GM15510 (cell line): Measurements from ENCODE around the gene HMGN3.

Experiments used
- POLR2A ChIP-seq: IDR thresholded peaks from 3 replicates; pipeline ENCODE4 v1.6.1; 2011; ENCODE audit warnings: borderline replicate concordance; ENCODE audit not compliant: insufficient read length; ENCODE audit errors: extremely low read depth

The HMGN3 gene

DNA sequence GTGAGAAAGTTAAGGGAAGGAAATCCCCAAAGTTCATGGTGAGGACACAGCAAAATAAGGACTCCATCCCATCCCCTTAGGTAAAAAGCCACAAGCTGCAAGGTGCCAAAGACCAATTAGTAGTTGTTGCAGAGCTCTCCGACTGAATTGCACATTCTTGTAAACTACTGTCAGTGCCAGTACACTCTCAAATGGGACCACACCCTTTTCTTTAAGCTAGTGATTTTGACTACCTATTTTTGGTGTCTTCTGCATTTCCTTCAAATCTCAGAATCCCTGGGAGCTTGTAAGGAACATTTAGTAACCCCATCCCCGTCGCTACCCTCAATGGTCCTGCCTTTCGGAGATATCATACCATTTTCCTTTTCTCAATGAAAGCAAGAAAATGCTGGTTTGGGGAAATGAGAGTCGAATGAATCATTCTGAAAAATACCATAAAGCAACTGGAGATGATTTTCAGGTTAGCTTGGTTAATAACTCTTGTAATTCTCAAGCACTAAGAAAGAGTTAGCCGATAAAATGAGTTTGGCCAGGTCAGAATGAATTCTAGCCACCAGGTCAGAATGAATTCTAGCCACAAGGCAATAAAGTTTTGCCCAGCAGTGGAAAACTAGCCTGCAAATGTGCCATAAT lies 5.2 kb upstream of the HMGN3 start:
- no peak for TF ChIP-seq POLR2A

DNA sequence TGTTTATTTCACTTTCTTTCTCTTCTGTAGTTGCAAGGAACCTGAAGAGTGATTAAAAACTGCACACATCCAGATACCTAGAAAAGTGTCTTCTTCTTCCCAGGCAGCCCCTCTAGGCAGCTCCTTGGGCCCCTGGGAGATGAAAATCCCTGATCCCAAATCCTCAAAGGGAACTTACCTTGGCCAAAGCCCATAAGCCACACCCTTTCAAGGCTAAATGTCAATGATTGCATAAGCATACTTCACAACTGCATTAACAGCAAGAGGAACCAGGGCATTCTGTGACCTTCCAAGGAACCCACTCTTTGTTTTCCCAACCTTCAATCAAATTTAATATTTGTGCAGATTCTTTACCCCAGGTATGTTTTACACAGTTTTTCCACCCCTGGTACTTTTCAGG lies 4.4 kb upstream of the HMGN3 start:
- no peak for TF ChIP-seq POLR2A

DNA sequence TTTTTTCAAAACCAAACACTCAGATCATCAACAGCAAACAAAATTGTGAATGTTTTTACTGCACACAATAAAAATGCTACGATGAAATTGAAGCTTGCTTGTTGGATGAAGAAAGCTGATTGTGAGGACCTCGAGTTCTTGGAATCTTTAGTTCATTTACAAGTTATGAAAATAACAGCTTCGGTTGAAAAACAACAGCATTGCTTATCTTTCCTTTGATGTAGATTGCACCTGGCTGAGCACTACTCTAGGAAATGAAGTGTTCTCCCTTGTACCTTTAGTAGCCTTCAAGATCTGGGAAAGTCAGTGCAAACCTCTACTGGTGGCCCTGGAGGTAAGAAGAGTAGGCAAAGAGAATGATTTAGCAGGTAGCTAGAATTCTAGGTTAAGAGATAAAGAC lies 2.2 kb upstream of the HMGN3 start:
- TF ChIP-seq POLR2A, result no peak

DNA sequence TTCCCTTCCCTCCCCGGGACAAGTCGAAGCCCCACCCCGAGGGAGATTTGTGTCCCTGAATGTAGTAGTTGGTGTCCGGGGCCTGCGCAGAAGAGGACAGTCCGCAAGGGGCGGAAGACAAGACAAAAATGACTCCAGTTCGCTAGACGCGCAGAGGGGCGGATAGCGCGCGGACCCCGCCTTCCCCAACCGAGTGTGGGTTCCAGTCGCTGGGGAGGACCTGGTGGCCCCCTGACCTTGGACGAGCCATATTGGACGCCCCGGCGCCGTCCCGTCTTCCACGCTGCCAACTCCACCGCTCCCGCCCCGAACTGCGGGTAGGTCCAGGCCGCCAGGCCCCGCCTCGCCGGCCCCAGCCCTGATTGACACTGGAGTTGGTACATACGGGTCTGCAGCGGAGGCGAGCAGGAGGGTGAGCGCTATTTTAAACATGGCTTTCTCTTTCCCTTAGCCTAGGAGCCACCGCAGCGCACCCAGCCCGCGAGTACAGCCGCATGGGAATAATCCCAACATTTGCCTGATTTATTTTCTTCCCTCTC lies 802 bp downstream of the HMGN3 start:
- peak; percentile 71 for TF ChIP-seq POLR2A

DNA sequence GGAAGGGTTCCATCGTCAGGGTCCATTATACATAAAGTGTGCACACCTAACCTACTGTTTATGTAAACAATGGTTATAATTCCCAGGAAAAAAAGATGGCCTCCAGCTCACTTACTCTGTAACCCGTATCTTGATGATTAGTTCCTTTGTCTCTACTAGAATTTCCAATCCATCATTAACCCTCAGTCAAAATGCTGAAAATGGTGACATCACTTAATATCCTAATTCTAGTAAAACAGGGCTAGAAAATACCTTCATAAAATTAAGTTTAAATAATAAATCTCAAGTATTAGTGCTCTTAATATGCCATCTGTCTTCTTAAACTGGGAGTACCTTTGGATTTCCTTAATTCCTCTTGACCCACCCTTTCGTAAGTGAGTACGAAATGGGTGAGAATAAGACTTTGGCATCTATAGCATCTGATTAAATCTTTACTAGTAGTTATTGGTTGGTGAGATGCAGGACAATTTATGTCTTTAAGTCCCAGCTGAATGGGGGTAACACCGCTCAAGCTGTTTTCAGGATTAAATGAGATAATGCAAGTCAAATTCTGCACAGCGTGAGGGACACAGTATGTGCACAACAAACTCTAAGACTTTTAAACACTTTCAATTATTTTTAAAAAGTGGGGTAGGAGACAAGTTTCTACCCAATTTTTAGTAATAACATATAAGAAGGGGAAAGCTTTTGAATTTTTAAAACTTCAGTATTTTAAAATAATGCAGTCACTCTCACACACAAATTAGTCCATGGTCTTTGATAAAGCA lies 1.6 kb downstream of the HMGN3 start:
- TF ChIP-seq POLR2A, result no peak

DNA sequence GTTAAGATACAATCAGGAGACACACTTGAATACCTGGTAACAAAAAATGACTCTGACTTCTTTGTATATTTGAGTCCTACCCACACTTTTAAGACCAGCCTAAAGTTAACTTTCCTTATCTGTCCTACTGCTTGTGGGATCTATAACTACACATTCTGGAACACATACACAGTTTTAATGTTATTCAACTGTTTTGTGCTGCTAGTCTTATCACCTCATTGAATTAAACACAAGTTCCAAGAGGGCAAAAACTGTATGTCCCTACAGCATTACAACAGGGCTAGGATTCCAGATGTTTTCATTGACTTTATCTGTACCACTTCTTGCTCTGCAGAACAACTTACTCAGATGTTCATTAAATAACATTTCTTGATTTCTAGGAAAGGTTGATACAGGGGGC lies 2.8 kb downstream of the HMGN3 start:
- no peak for TF ChIP-seq POLR2A

DNA sequence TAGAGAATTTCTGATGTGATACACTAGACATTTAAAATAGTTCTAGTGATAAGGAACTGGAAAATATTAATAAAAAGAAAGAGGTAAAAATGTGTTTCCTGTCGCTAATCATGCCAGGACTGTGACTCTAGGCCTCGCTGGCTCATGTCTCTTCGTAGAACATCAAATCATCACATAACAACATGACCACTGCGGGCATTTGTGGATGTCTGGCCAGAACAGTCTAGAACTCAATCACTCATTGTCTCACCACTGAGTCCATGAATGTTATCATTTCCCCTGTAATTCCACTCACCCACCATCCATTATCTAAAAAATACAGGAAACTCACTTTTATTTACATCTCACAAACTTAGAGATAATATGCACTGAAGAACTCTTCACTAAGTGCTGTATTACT lies 3.4 kb downstream of the HMGN3 start:
- TF ChIP-seq POLR2A, result no peak

DNA sequence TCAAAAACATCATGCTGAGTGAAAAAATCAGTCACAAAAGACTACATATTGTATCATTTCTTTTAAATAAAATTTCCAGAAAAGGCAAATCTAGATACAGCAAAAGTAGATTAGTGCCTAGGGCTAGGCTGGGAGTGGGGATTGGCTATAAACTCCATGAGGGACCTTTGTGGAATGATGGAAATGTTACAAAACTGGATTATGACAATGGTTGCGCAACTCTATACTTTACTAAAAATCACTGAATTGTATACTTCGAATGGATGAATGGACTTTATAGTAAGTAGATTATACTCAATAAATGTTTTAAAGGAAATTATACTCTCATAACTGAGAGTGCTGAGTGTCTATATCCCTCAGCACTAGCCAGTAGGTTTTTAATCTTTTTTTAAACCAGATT lies 4.3 kb downstream of the HMGN3 start:
- no peak for TF ChIP-seq POLR2A

DNA sequence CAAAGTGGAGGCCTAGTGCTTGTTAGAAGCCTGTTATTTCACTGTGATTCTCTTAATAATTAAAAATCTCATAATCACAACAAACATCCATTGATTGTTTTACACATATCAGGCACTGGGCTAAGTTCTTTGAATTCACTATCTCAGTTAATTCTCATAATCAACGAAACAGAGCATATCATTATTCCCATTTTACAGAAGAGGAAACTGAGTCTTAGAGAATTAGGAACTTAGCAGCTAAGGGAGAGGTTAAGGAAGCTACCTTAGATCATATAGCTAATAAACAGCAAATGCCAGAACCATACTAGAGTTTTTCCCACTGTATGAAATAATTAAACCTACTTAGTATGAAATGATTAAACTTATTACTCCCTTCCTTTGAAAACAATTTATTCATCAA lies 7.0 kb downstream of the HMGN3 start:
- no peak for TF ChIP-seq POLR2A

DNA sequence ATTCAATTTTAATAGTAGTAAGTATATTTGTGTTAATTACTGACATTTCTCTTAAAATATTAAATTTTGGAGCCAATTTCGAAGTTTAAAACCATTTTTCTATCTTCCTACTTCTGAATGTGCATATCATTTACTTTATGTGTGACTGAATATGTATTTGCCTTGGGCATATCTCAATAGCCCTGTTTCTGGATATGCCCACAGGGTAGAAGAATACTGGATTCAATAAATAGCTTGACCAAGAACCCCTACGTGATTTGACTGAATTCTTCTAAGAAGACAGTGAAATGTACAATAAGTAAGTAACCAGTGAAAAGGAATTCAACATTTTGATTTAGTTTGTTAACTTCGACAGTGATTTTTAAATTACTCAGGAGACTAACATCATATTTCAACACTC lies 7.8 kb downstream of the HMGN3 start:
- no peak for TF ChIP-seq POLR2A

DNA sequence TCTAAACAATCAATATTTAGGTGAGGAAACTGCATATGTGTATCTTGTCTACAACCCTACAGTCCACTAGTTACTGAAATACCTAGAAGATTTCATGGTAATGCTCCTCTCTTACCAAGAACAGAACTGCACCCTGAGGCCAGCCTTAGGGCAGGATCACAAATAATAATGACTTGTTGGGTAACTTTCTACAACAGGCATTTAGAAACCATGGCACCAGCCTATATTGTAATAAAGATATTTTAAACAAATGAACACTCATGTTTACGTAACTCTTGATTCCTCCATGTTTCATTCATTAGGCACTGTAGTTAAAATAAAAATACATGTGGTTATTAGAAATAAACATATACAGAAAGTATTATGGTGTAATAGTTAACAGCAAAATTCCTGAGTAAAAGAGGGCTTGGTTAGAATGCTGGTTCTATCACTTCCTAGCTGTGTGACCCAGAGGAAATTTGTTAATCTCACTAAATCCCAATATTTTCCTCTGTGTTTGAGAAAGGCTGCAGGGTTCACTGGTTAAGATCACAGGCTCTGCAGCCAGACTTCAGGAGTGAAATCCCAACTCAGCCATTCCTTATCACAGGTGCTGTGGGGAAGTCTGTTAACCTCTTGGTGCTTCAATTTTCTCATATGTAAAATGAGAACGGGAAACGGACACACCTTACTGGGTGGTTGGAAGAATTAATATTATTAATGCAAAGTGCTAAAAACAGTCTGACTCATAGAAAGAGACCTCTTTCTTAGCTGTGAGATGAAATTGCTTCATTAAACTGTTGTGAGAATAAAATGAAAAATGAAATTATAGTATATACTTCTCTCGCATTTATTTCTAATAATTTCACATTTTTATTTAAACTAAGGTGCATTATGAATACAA lies 8.5 kb downstream of the HMGN3 start:
- TF ChIP-seq POLR2A, result no peak

DNA sequence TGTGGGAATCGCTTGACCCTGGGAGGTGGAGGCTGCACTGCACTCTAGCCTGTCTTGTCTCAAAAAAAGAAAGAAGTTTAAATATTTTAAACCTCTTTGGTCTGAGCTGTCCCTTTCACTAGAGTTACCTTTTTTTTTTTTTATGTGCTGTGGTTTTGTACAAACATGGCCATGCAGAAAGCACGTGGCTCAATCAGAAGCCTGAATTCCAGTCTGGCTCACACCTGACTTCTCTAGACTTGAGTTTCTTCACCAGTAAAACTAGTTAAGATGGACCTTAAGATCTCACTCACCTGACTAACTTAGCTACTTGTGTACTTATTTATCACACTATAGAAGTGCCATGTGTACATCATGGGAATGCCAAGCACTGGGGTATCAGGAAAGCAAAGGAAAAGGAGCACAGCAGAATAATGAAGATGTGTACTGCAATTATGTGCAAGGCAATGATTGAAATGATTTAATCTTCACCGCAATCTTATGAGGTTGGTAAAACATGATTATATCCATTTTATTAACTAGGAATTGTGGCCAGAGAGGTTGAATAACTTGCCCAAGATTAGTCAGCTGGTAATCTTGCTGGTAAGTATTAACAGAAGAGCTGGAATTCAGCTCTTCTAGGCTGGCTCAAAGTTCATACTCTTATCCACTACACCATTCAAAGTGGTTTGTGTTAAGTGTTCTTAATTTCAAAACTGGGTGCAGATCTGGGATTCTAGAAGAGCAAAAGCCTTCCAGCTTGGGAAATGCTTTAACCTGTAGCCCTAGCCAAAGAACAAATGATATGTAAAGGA lies 10.7 kb downstream of the HMGN3 start:
- no peak for TF ChIP-seq POLR2A

DNA sequence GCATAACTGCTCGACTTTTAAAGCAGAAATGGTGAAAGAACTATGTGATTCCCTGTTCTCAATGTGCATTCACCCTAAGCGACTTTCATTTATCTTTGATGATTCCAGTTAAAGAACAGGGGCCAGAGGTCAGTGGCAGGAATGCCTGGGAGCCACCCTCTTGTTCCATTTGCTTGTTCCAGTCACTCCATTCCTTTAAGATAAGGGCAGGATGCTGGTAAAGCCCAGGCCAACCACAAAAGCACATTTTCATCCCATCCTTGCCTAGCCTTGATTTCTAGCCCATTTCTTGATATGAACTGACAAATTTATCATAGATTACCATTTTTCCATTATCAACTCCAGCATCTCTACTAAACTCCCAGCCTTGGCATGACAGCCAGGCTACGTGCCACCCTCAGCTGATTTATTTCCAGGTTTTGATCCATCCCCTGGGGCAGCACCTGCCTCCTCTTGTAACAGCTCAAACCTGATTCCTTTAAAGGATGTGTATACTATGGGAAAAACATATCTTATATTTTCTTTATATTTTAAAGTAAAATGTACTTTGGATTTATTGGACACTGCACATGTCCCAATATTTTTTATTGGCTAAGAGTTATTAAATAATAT lies 19.2 kb downstream of the HMGN3 start:
- no peak for TF ChIP-seq POLR2A

DNA sequence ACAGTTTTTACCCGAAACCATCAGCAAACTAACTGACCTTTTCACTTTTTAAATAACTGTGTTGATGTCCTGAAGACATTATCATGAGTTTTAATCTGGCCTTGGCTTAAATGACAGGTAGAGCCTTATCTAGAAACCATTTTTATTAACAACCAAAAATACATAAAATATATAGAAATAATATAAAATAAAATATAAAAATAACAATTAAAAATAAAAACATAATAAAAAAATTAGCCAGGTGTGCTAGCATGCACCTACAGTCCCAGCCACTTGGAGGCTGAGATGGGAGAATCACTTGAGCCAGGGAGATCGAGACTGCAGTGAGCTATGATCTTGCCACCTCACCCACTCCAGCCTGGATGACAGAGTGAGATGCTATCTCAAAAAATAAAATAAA lies 21.6 kb downstream of the HMGN3 start:
- no peak for TF ChIP-seq POLR2A
